HepG2 (cell line): ENCODE results near the gene TMEM9.

ENCODE experiments used
- CHD2 ChIP-seq: IDR thresholded peaks from 2 replicates; pipeline ENCODE4 v1.6.1; 2011; ENCODE audit warnings: low read depth, low read length, improper control_type of control experiment
- E2F1 ChIP-seq: sonication (generic); formaldehyde crosslinking; IDR thresholded peaks from 2 replicates; pipeline ENCODE4 v1.5.0; 2020; ENCODE audit warnings: missing genetic modification reagents
- KDM1A ChIP-seq: IDR thresholded peaks from 2 replicates; pipeline ENCODE4 v1.6.1; 2016; ENCODE audit warnings: missing compliant biosample characterization
- NFIB ChIP-seq: sonication (generic); formaldehyde crosslinking; IDR thresholded peaks from 2 replicates; pipeline ENCODE4 v1.9.0; 2021; ENCODE audit warnings: missing genetic modification reagents, mild to moderate bottlenecking, borderline replicate concordance
- REST ChIP-seq, 2 experiments: IDR thresholded peaks; 2 replicates each; pipeline ENCODE4 v1.6.1; 2011 to 2012; ENCODE audit warnings: low read length in 2 of 2, borderline replicate concordance in 1 of 2, low read depth in 1 of 2, mild to moderate bottlenecking in 1 of 2, moderate library complexity in 1 of 2
- TRIM24 ChIP-seq: sonication (generic); formaldehyde crosslinking; IDR thresholded peaks from 2 replicates; pipeline ENCODE4 v1.8.0; 2022; ENCODE audit warnings: mild to moderate bottlenecking, missing genetic modification reagents
- ZNF562 ChIP-seq: sonication (generic); formaldehyde crosslinking; IDR thresholded peaks from 2 replicates; pipeline ENCODE4 v1.8.0; 2022; ENCODE audit warnings: missing genetic modification reagents, borderline replicate concordance
- ZNF670 ChIP-seq: sonication (generic); formaldehyde crosslinking; IDR thresholded peaks from 2 replicates; pipeline ENCODE4 v1.8.0; 2022; ENCODE audit warnings: mild to moderate bottlenecking, missing genetic modification reagents, borderline replicate concordance
- ZZZ3 ChIP-seq: sonication (generic); formaldehyde crosslinking; IDR thresholded peaks from 2 replicates; pipeline ENCODE4 v1.4.0; 2020; ENCODE audit warnings: missing genetic modification reagents, mild to moderate bottlenecking, borderline replicate concordance

GRCh38 chr1:201134405-201134804, 19.9 kb downstream of the TMEM9 start:
- TF ChIP-seq ZNF562: no peak
- no peak for TF ChIP-seq CHD2
- no peak for TF ChIP-seq TRIM24
- no peak for TF ChIP-seq REST (IDR thresholded peaks at IDR 0.05; ENCODE audit: borderline replicate concordance in 1 of 2, low read depth in 1 of 2, low read length in 2 of 2)
- no peak for TF ChIP-seq E2F1
- TF ChIP-seq NFIB (CRISPR knock-in tag): no peak
- TF ChIP-seq ZZZ3 (CRISPR knock-in tag): no peak
- TF ChIP-seq ZNF670: no peak
- TF ChIP-seq KDM1A (CRISPR knock-in tag): no peak
